GM23338 (cell line): Measurements from ENCODE around the gene THEM5. TPM values are rescaled to one million over a fixed set of nuclear protein-coding genes. Genes with fewer than 3 reads are reported as not detected.

Experiments
- ATAC-seq: fragments of 200-7000 bp; cut with Tn5 transposase; 3 replicates; pipeline ENCODE4 v1.9.1; 2020
- DNase-seq: peaks from one replicate; pipeline ENCODE4 v3.0.0-alpha.2; 2015; ENCODE audit warnings: low spot score
- H2AFZ ChIP-seq: fragments of 200-600 bp; sonication (generic); 2 replicates; pipeline ENCODE4 v1.8.0; 2016; ENCODE audit warnings: antibody characterized with exemption, mild to moderate bottlenecking, moderate library complexity
- H3F3A ChIP-seq: fragments of 200-600 bp; sonication (generic); replicated peaks from 2 replicates; pipeline ENCODE4 v1.8.0; 2017; ENCODE audit warnings: antibody characterized with exemption, mixed run types, low read depth
- H3K27ac ChIP-seq: fragments of 200-600 bp; sonication (generic); 2 replicates; pipeline ENCODE4 v1.6.1; 2016; ENCODE audit warnings: low read depth
- H3K27me3 ChIP-seq: fragments of 200-600 bp; sonication (generic); 2 replicates; pipeline ENCODE4 v1.8.0; 2016; ENCODE audit warnings: mild to moderate bottlenecking, mixed run types, moderate library complexity; ENCODE audit not compliant: insufficient read depth
- H3K36me3 ChIP-seq: fragments of 200-600 bp; sonication (generic); 2 replicates; pipeline ENCODE4 v1.8.0; 2016; ENCODE audit warnings: mild to moderate bottlenecking; ENCODE audit not compliant: insufficient read depth
- H3K4me1 ChIP-seq: fragments of 200-600 bp; sonication (generic); 2 replicates; pipeline ENCODE4 v1.8.0; 2016; ENCODE audit warnings: mild to moderate bottlenecking, moderate library complexity; ENCODE audit not compliant: insufficient read depth
- H3K4me2 ChIP-seq: fragments of 200-600 bp; sonication (generic); 2 replicates; pipeline ENCODE4 v1.7.1; 2017; ENCODE audit warnings: mixed run types
- H3K4me3 ChIP-seq: fragments of 200-600 bp; sonication (generic); 2 replicates; pipeline ENCODE4 v1.6.1; 2016; ENCODE audit warnings: mixed run types
- H3K79me2 ChIP-seq: fragments of 200-600 bp; sonication (generic); replicated peaks from 2 replicates; pipeline ENCODE4 v1.8.0; 2017; ENCODE audit warnings: mild to moderate bottlenecking; ENCODE audit not compliant: insufficient read depth
- H3K9me2 ChIP-seq: fragments of 200-600 bp; sonication (generic); 2 replicates; pipeline ENCODE4 v1.8.0; 2017; ENCODE audit not compliant: insufficient read depth
- H4K20me1 ChIP-seq: fragments of 200-600 bp; sonication (generic); replicated peaks from 2 replicates; pipeline ENCODE4 v1.8.0; 2017; ENCODE audit warnings: mild to moderate bottlenecking; ENCODE audit not compliant: insufficient read depth
- H3K27ac Mint-ChIP-seq: 2 replicates; pipeline ENCODE4 v1.8.0; 2020; ENCODE audit warnings: inconsistent platforms, mild to moderate bottlenecking, moderate library complexity, mixed read lengths
- H3K27me3 Mint-ChIP-seq: 3 replicates; pipeline ENCODE4 v1.8.0; 2022; ENCODE audit warnings: low read depth, mild to moderate bottlenecking, moderate library complexity, mixed read lengths, inconsistent platforms; ENCODE audit not compliant: insufficient read depth, poor library complexity
- H3K36me3 Mint-ChIP-seq: 3 replicates; pipeline ENCODE4 v1.8.0; 2021; ENCODE audit warnings: low read depth, mild to moderate bottlenecking, inconsistent platforms, moderate library complexity, mixed read lengths
- H3K4me1 Mint-ChIP-seq: 3 replicates; pipeline ENCODE4 v1.8.0; 2020; ENCODE audit warnings: mild to moderate bottlenecking, inconsistent platforms, mixed read lengths
- H3K4me3 Mint-ChIP-seq: 3 replicates; pipeline ENCODE4 v1.8.0; 2021; ENCODE audit warnings: moderate library complexity, mild to moderate bottlenecking, inconsistent platforms, mixed read lengths
- H3K9me3 Mint-ChIP-seq: 3 replicates; pipeline ENCODE4 v1.8.0; 2020; ENCODE audit warnings: moderate library complexity, mild to moderate bottlenecking, inconsistent platforms, mixed read lengths
- CTCF ChIP-seq, 2 experiments: fragments of 200-600 bp in 1 of 2; sonication (generic) in 1 of 2; conservative IDR thresholded peaks; 2 replicates each; pipeline versions ENCODE4 v1.5.1 to v1.6.1; 2016 to 2017; ENCODE audit warnings: antibody characterized with exemption in 2 of 2, low read depth in 2 of 2, mild to moderate bottlenecking in 2 of 2, moderate library complexity in 1 of 2
- EZH2phosphoT487 ChIP-seq: fragments of 200-600 bp; sonication (generic); IDR thresholded peaks from one replicate; pipeline ENCODE4 v1.8.1; 2018; ENCODE audit warnings: antibody characterized with exemption; ENCODE audit not compliant: unreplicated experiment
- NANOG ChIP-seq: IDR thresholded peaks from 2 replicates; pipeline ENCODE4 v1.6.1; 2016; ENCODE audit warnings: antibody characterized with exemption, borderline replicate concordance
- POLR2AphosphoS5 ChIP-seq: IDR thresholded peaks from 2 replicates; pipeline ENCODE4 v1.6.1; 2016; ENCODE audit warnings: antibody characterized with exemption, low read depth
- ZNF114 ChIP-seq: fragments of 250-450 bp; sonication (Bioruptor Pico); IDR thresholded peaks from 2 replicates; pipeline ENCODE4 v1.5.0; 2020; ENCODE audit warnings: mild to moderate bottlenecking, moderate library complexity
- ZNF331 ChIP-seq: fragments of 250-450 bp; sonication (Bioruptor Pico); IDR thresholded peaks from 2 replicates; pipeline ENCODE4 v1.5.0; 2020; ENCODE audit warnings: low read depth, mild to moderate bottlenecking, moderate library complexity
- ZNF462 ChIP-seq: fragments of 250-450 bp; sonication (Bioruptor Pico); IDR thresholded peaks from 2 replicates; pipeline ENCODE4 v1.5.0; 2020; ENCODE audit warnings: mild to moderate bottlenecking, moderate library complexity
- polyA plus RNA-seq: library from polyadenylated mRNA; unstranded; fragments of >200 nt; fragmentation: Nextera tagmentation; extraction: Ambion mirVana; gene quantifications from 2 replicates; pipeline ENCODE4 v1.2.1, GENCODE V29; 2016
- total RNA-seq: library from RNA; depleted of rRNA; stranded (reverse); fragments of >200 nt; shearing (Covaris generic); gene quantifications from 2 replicates; pipeline ENCODE4 v1.2.3, GENCODE V29; 2014

The THEM5 gene
- total and polyA plus RNA-seq, 2 experiments from 2014 or later, result not detected

GRCh38 chr1:151887028-151887427 lies 33.5 kb upstream of the THEM5 start:
- Histone ChIP-seq H3K27ac (no peak overlapping the region), H3K36me3 (peaks cover 15% of the 10 kb centered on the region), H3F3A (no peaks in the 10 kb centered on the region), H4K20me1 (no peaks in the 10 kb centered on the region), H3K27me3 (no peaks in the 10 kb centered on the region), H3K9me2 (no peaks in the 10 kb centered on the region), H3K4me2 (no peak overlapping the region), H3K79me2 (no peaks in the 10 kb centered on the region), H2AFZ (no peak overlapping the region), H3K4me1 (no peaks in the 10 kb centered on the region), H3K4me3 (no peak overlapping the region)
- no peak for ATAC-seq
- DNase-seq, result no peak
- peaks cover 4% of the 10 kb centered on the region; the same call in 1 of the 3 replicates for H3K9me3 Mint-ChIP-seq
- H3K36me3 Mint-ChIP-seq, result peaks cover 18% of the 10 kb centered on the region
- H3K27ac Mint-ChIP-seq, result no peak overlapping the region
- no peak for TF ChIP-seq NANOG
- no peak for TF ChIP-seq EZH2phosphoT487
- TF ChIP-seq ZNF462, result no peak
- no peak overlapping the region for H3K4me3 Mint-ChIP-seq
- H3K4me1 Mint-ChIP-seq, result no peaks in the 10 kb centered on the region
- no peaks in the 10 kb centered on the region for H3K27me3 Mint-ChIP-seq

GRCh38 chr1:151885479-151885878 lies 32.0 kb upstream of the THEM5 start:
- no peak overlapping the region for H3K27ac ChIP-seq
- H3K36me3 Mint-ChIP-seq, result peaks cover 18% of the 10 kb centered on the region
- no peak for ATAC-seq
- no peak for TF ChIP-seq ZNF114 (CRISPR knock-in tag)
- TF ChIP-seq CTCF (conservative IDR thresholded peaks at IDR 0.05; ENCODE audit: low read depth in 2 of 2), result no peak
- no peak for TF ChIP-seq NANOG
- TF ChIP-seq POLR2AphosphoS5, result no peak
- no peak for TF ChIP-seq ZNF331 (CRISPR knock-in tag)

More at GRCh38 chr1:151885479-151885878, 32.0 kb upstream of the THEM5 start:
- no peak overlapping the region for H3K4me3 ChIP-seq
- no peaks in the 10 kb centered on the region for H3K79me2 ChIP-seq
- Mint-ChIP-seq H3K4me1 (no peaks in the 10 kb centered on the region), H3K9me3 (peaks cover 4% of the 10 kb centered on the region; the same call in 1 of the 3 replicates), H3K27ac (no peak overlapping the region), H3K27me3 (no peaks in the 10 kb centered on the region), H3K4me3 (no peak overlapping the region)
- no peak overlapping the region for H2AFZ ChIP-seq
- no peaks in the 10 kb centered on the region for H3K9me2 ChIP-seq
- peaks cover 15% of the 10 kb centered on the region for H3K36me3 ChIP-seq
- H3K4me2 ChIP-seq, result no peak overlapping the region
- H4K20me1 ChIP-seq, result no peaks in the 10 kb centered on the region
- no peak for DNase-seq
- no peaks in the 10 kb centered on the region for H3K4me1 ChIP-seq
- no peaks in the 10 kb centered on the region for H3F3A ChIP-seq
- H3K27me3 ChIP-seq, result no peaks in the 10 kb centered on the region
